HCT116 (cell line): Measurements from ENCODE around the gene PPHLN1. TPM values are rescaled to one million over a fixed set of nuclear protein-coding genes. Genes with fewer than 3 reads are reported as not detected.

Experiments
- ATAC-seq: fragments of 200-7000 bp; cut with Tn5 transposase; 2 replicates; pipeline ENCODE4 v1.9.1; 2020; ENCODE audit warnings: mild to moderate bottlenecking, moderate library complexity
- BruUV-seq: library from RNA; stranded (reverse); fragments of 400-500 nt; replicated peaks from 2 replicates; lab custom pipeline; 2021; lab: Mats Ljungman, UMichigan
- CTCF ChIA-PET: fragments of 300-600 bp; sonication (Branson Sonifier 250); formaldehyde crosslinking; loops from one replicate; lab custom pipeline; 2021; ENCODE audit warnings: antibody characterized with exemption; lab: Charles Lee
- POLR2A ChIA-PET: fragments of 300-600, 350-600 bp; sonication (Branson Sonifier 250); formaldehyde crosslinking; loops from one replicate; lab custom pipeline; 2021; ENCODE audit warnings: antibody characterized with exemption; lab: Charles Lee
- RAD21 ChIA-PET, 2 experiments: fragments of 300-600 bp; sonication (Branson Sonifier 250); formaldehyde crosslinking; loops; one replicate each; lab custom pipeline; 2023; ENCODE audit warnings: low total read pairs in 2 of 2; ENCODE audit not compliant: uncharacterized antibody in 2 of 2, unreplicated experiment in 2 of 2, low non-redundant PET in 1 of 2; lab: Charles Lee
- DNase-seq: peaks from one replicate; pipeline ENCODE4 v3.0.0-alpha.2; 2010; ENCODE audit warnings: low read depth, low spot score
- H2AFZ ChIP-seq: fragments of 200-600 bp; shearing (Covaris generic), sonication (generic); 2 replicates; pipeline ENCODE4 v1.6.1; 2017; ENCODE audit warnings: low read depth, mixed run types, mixed read lengths, antibody characterized with exemption, low read length; ENCODE audit not compliant: poor library complexity, severe bottlenecking
- H3K27ac ChIP-seq: 2 replicates; pipeline ENCODE4 v1.5.1; 2012; ENCODE audit warnings: low read depth, low read length
- H3K27me3 ChIP-seq: fragments of 200-600 bp; sonication (generic); 2 replicates; pipeline ENCODE4 v1.6.1; 2016; ENCODE audit warnings: mixed run types, low read length, mixed read lengths; ENCODE audit not compliant: insufficient read depth
- H3K36me3 ChIP-seq, 2 experiments: fragments of 200-500 bp in 1 of 2; fragments of 200-600 bp in 1 of 2; sonication (Bioruptor generic) in 1 of 2; sonication (generic) in 1 of 2; 2 replicates each; pipeline versions ENCODE4 v1.5.1 to v1.6.1; 2014 to 2016; ENCODE audit warnings: low read length in 2 of 2, inconsistent platforms in 1 of 2, mixed read lengths in 1 of 2, mixed run types in 1 of 2; ENCODE audit not compliant: insufficient read depth in 2 of 2, control insufficient read depth in 1 of 2
- H3K4me1 ChIP-seq, 2 experiments: fragments of 200-600 bp in 1 of 2; sonication (generic) in 1 of 2; 2 replicates each; pipeline versions ENCODE4 v1.5.1 to v1.6.1; 2012 to 2017; ENCODE audit warnings: low read length in 2 of 2, inconsistent platforms in 1 of 2, mild to moderate bottlenecking in 1 of 2, mixed read lengths in 1 of 2, mixed run types in 1 of 2, moderate library complexity in 1 of 2; ENCODE audit not compliant: insufficient read depth in 2 of 2, control insufficient read depth in 1 of 2
- H3K4me2 ChIP-seq: fragments of 200-600 bp; sonication (generic); 2 replicates; pipeline ENCODE4 v1.6.1; 2017; ENCODE audit warnings: mixed run types, low read length, mixed read lengths
- H3K4me3 ChIP-seq, 2 experiments: fragments of 200-600 bp in 1 of 2; sonication (generic) in 1 of 2; replicated peaks in 1 of 2; 2 replicates each; pipeline ENCODE4 v1.5.1; 2011 to 2016; ENCODE audit warnings: low read length in 2 of 2, control low read depth in 1 of 2, low read depth in 1 of 2, mild to moderate bottlenecking in 1 of 2, mixed read lengths in 1 of 2, mixed run types in 1 of 2
- H3K79me2 ChIP-seq: fragments of 200-600 bp; sonication (generic); 2 replicates; pipeline ENCODE4 v1.6.1; 2017; ENCODE audit warnings: mild to moderate bottlenecking, mixed run types, low read length, moderate library complexity, mixed read lengths; ENCODE audit not compliant: insufficient read depth
- H3K9ac ChIP-seq: fragments of 200-600 bp; sonication (generic); 2 replicates; pipeline ENCODE4 v1.6.1; 2016; ENCODE audit warnings: low read length, mixed read lengths
- H3K9me2 ChIP-seq: fragments of 200-600 bp; sonication (generic), shearing (Covaris generic); 2 replicates; pipeline ENCODE4 v1.6.1; 2017; ENCODE audit warnings: mixed run types, mild to moderate bottlenecking, moderate library complexity; ENCODE audit not compliant: insufficient read depth
- H3K9me3 ChIP-seq, 2 experiments: fragments of 200-500 bp in 1 of 2; fragments of 200-600 bp in 1 of 2; sonication (Bioruptor generic) in 1 of 2; sonication (generic) in 1 of 2; 2 replicates each; pipeline ENCODE4 v1.6.1; 2014 to 2017; ENCODE audit warnings: low read length in 2 of 2, mixed read lengths in 2 of 2, inconsistent platforms in 1 of 2, low read depth in 1 of 2, mild to moderate bottlenecking in 1 of 2, mixed run types in 1 of 2, moderate library complexity in 1 of 2; ENCODE audit not compliant: control insufficient read depth in 1 of 2, insufficient read depth in 1 of 2
- H4K20me1 ChIP-seq: fragments of 200-600 bp; sonication (generic), shearing (Covaris generic); 2 replicates; pipeline ENCODE4 v1.6.1; 2017; ENCODE audit warnings: mixed run types, mild to moderate bottlenecking, moderate library complexity; ENCODE audit not compliant: insufficient read depth
- EZH2 ChIP-seq: fragments of 200-600 bp; sonication (generic); IDR thresholded peaks from 2 replicates; pipeline ENCODE4 v1.6.1; 2017; ENCODE audit warnings: antibody characterized with exemption, mixed run types
- EZH2phosphoT487 ChIP-seq: fragments of 200-600 bp; IDR thresholded peaks from 2 replicates; pipeline ENCODE4 v1.6.1; 2018; ENCODE audit warnings: antibody characterized with exemption, borderline replicate concordance
- JUND ChIP-seq: IDR thresholded peaks from 2 replicates; pipeline ENCODE4 v1.6.1; 2012
- POLR2A ChIP-seq: IDR thresholded peaks from 2 replicates; pipeline ENCODE4 v1.7.0; 2011; ENCODE audit warnings: borderline replicate concordance; ENCODE audit not compliant: insufficient read depth, insufficient read length; ENCODE audit errors: extremely low read depth
- SIN3A ChIP-seq: IDR thresholded peaks from 2 replicates; pipeline ENCODE4 v1.6.1; 2012; ENCODE audit warnings: low read depth
- SRF ChIP-seq: IDR thresholded peaks from 2 replicates; pipeline ENCODE4 v1.6.1; 2012; ENCODE audit warnings: low read depth
- TCF7L2 ChIP-seq: IDR thresholded peaks from 2 replicates; pipeline ENCODE4 v1.7.0; 2011; ENCODE audit warnings: borderline replicate concordance, inconsistent platforms; ENCODE audit not compliant: insufficient read depth, insufficient read length; ENCODE audit errors: extremely low read depth
- ZNF274 ChIP-seq: fragments of 200-500 bp; sonication (Bioruptor generic); IDR thresholded peaks from 2 replicates; pipeline ENCODE4 v1.6.1; 2014; ENCODE audit warnings: mild to moderate bottlenecking, low read depth, low read length, inconsistent platforms
- intact Hi-C: fragments of 100-400 bp; cut with micrococcal nuclease; formaldehyde crosslinking; loops from 2 replicates; pipeline ENCODE4 v1.10.0; 2022
- total RNA-seq: library from RNA; stranded (reverse); gene quantifications from one replicate; pipeline ENCODE4 v1.2.1, GENCODE V29; 2021; ENCODE audit not compliant: unreplicated experiment
- TF ChIP-seq, protein P1 (sequence below): IDR thresholded peaks from 2 replicates; pipeline ENCODE4 v1.6.1; 2012
- TF ChIP-seq, protein P2 (sequence below): IDR thresholded peaks from 2 replicates; pipeline ENCODE4 v1.6.1; 2012; ENCODE audit warnings: low read depth
- TF ChIP-seq, protein P3 (sequence below): IDR thresholded peaks from 2 replicates; pipeline ENCODE4 v1.6.1; 2011; ENCODE audit warnings: mild to moderate bottlenecking, low read length, moderate library complexity; ENCODE audit not compliant: insufficient replicate concordance; ENCODE audit errors: extremely low read depth
- TF ChIP-seq, protein P4 (sequence below): IDR thresholded peaks from 2 replicates; pipeline ENCODE4 v1.6.1; 2012

Gene PPHLN1
- total RNA-seq, 1 experiment from 2014 or later, result 57.4 TPM

DNA sequence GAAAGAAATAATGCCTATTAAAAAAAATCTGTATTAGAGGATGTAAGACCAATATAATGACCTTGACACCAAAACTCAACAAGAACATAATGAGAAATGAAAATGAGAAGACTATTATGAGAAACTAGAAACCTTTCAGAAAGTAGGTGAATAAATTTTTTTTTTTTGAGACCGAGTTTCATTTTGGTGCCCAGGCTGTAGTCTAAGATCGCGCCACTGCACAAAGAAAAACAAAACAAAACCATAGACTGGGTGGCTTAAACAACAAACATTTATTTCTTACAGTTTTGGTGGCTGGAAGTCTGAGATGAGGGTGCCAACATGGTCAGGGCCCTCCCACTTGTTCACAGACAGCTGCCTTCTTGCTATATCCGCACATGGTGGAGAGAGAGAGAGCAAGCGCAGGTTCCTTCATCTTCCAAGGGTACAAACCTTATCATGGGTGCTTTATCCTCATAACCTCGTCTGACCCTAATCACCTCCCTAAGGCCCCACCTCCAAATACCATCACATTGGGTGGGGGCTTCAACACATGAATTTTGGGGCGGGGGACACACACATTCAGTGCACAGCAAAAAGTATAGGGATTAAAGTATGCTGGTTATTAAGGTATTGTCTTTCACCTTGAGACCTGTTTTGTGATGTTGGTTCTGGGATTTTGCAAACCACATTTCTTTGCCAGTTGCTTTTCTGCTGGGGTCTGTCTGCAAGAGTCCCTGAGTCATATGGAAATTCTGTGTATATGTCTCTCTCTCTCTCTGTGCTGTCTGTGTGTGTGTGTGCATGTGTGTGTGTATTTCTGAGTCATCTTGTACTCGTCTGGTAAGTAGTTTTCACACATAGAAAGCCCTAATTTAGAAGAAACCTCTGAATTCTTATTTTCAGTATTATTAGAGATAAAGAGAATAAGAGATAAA is 26.3 kb upstream of the PPHLN1 start:
- no TSS peak for BruUV-seq
- Histone ChIP-seq H3K36me3 (no peaks in the 10 kb centered on the region), H3K9me2 (no peaks in the 10 kb centered on the region), H3K27me3 (no peaks in the 10 kb centered on the region), H3K27ac (no peak overlapping the region), H3K4me3 (no peak overlapping the region), H3K79me2 (no peaks in the 10 kb centered on the region), H3K4me2 (no peak overlapping the region), H3K4me1 (no peaks in the 10 kb centered on the region), H4K20me1 (no peaks in the 10 kb centered on the region), H2AFZ (no peak overlapping the region), H3K9me3 (no peaks in the 10 kb centered on the region), H3K9ac (no peak overlapping the region)
- ChIA-PET CTCF (interaction anchor here (0.7 kb wide), 1 partner anchor 13 kb away, joined by 5 read pairs; no protein-coding TSS in a partner anchor), RAD21 (interaction anchor here in 1 of 2 experiments (0.6 kb wide), 1 partner anchor 13 kb away, joined by 3 read pairs; no protein-coding TSS in a partner anchor), POLR2A (no interaction called here)
- ATAC-seq (no peak), DNase-seq (no peak)
- TF ChIP-seq TCF7L2, result no peak
- TF ChIP-seq SRF, result no peak
- intact Hi-C loops, result no loop called here

- no peak for DNase-seq
- H3K4me3 ChIP-seq, result no peak overlapping the region
- no peaks in the 10 kb centered on the region for H3K36me3 ChIP-seq
- no peak overlapping the region for H2AFZ ChIP-seq
- no peak overlapping the region for H3K27ac ChIP-seq
- H3K9ac ChIP-seq, result no peak overlapping the region
- H3K79me2 ChIP-seq, result no peaks in the 10 kb centered on the region
- intact Hi-C loops, result no loop called here
- H3K27me3 ChIP-seq, result no peaks in the 10 kb centered on the region
- ChIA-PET CTCF (no interaction called here), RAD21 (no interaction called here), POLR2A (no interaction called here)
- ATAC-seq, result no peak
- no peaks in the 10 kb centered on the region for H3K4me1 ChIP-seq
- BruUV-seq, result no TSS peak
- H3K9me3 ChIP-seq, result no peaks in the 10 kb centered on the region
- H3K4me2 ChIP-seq, result no peak overlapping the region
- H4K20me1 ChIP-seq, result no peaks in the 10 kb centered on the region
- H3K9me2 ChIP-seq, result no peaks in the 10 kb centered on the region
- TF ChIP-seq EZH2phosphoT487 (no peak), ZNF274 (no peak), SIN3A (no peak), TCF7L2 (no peak), SRF (no peak), JUND (no peak), EZH2 (no peak), POLR2A (no peak)
- TF ChIP-seq, protein P1, sequence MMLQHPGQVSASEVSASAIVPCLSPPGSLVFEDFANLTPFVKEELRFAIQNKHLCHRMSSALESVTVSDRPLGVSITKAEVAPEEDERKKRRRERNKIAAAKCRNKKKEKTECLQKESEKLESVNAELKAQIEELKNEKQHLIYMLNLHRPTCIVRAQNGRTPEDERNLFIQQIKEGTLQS, result no peak
- TF ChIP-seq, protein P2, sequence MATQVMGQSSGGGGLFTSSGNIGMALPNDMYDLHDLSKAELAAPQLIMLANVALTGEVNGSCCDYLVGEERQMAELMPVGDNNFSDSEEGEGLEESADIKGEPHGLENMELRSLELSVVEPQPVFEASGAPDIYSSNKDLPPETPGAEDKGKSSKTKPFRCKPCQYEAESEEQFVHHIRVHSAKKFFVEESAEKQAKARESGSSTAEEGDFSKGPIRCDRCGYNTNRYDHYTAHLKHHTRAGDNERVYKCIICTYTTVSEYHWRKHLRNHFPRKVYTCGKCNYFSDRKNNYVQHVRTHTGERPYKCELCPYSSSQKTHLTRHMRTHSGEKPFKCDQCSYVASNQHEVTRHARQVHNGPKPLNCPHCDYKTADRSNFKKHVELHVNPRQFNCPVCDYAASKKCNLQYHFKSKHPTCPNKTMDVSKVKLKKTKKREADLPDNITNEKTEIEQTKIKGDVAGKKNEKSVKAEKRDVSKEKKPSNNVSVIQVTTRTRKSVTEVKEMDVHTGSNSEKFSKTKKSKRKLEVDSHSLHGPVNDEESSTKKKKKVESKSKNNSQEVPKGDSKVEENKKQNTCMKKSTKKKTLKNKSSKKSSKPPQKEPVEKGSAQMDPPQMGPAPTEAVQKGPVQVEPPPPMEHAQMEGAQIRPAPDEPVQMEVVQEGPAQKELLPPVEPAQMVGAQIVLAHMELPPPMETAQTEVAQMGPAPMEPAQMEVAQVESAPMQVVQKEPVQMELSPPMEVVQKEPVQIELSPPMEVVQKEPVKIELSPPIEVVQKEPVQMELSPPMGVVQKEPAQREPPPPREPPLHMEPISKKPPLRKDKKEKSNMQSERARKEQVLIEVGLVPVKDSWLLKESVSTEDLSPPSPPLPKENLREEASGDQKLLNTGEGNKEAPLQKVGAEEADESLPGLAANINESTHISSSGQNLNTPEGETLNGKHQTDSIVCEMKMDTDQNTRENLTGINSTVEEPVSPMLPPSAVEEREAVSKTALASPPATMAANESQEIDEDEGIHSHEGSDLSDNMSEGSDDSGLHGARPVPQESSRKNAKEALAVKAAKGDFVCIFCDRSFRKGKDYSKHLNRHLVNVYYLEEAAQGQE, result no peak
- TF ChIP-seq, protein P3, sequence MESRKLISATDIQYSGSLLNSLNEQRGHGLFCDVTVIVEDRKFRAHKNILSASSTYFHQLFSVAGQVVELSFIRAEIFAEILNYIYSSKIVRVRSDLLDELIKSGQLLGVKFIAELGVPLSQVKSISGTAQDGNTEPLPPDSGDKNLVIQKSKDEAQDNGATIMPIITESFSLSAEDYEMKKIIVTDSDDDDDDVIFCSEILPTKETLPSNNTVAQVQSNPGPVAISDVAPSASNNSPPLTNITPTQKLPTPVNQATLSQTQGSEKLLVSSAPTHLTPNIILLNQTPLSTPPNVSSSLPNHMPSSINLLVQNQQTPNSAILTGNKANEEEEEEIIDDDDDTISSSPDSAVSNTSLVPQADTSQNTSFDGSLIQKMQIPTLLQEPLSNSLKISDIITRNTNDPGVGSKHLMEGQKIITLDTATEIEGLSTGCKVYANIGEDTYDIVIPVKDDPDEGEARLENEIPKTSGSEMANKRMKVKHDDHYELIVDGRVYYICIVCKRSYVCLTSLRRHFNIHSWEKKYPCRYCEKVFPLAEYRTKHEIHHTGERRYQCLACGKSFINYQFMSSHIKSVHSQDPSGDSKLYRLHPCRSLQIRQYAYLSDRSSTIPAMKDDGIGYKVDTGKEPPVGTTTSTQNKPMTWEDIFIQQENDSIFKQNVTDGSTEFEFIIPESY, result no peak
- TF ChIP-seq, protein P4, sequence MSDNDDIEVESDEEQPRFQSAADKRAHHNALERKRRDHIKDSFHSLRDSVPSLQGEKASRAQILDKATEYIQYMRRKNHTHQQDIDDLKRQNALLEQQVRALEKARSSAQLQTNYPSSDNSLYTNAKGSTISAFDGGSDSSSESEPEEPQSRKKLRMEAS, result no peak
These were observed 19.7 kb upstream of the PPHLN1 start for GRCh38 chr12:42306297-42306696.
